SK-N-SH treated with all-trans-retinoic acid at 6 μM for 48 hours (cell line): ENCODE data around the gene HSD17B14.
"Not testable (repeated sequence)": the region's sequence is repeated elsewhere in the genome, so short reads cannot be mapped to it uniquely, and the experiment has no call there.

ENCODE experiments used
- ATAC-seq: fragments of 200-7000 bp; cut with Tn5 transposase; 3 replicates; pipeline ENCODE4 v1.9.1; 2020; ENCODE audit warnings: mild to moderate bottlenecking, moderate library complexity
- ARNTL ChIP-seq: fragments of 450-650 bp; formaldehyde crosslinking; IDR thresholded peaks from 2 replicates; pipeline ENCODE4 v1.5.0; 2020; ENCODE audit warnings: low read depth, mild to moderate bottlenecking, moderate library complexity, borderline replicate concordance
- BACH2 ChIP-seq: fragments of 250-450 bp; sonication (Bioruptor Pico); IDR thresholded peaks from 2 replicates; pipeline ENCODE4 v1.9.0; 2021; ENCODE audit warnings: mild to moderate bottlenecking, borderline replicate concordance
- CREB5 ChIP-seq: fragments of 250-450 bp; sonication (Bioruptor Pico); IDR thresholded peaks from 2 replicates; pipeline ENCODE4 v1.5.1; 2020; ENCODE audit warnings: low read depth, mild to moderate bottlenecking, moderate library complexity
- CSDC2 ChIP-seq: fragments of 250-450 bp; sonication (Bioruptor Pico); IDR thresholded peaks from 2 replicates; pipeline ENCODE4 v1.5.0; 2020; ENCODE audit warnings: mild to moderate bottlenecking, moderate library complexity
- ESRRG ChIP-seq: fragments of 250-450 bp; sonication (Bioruptor Pico); IDR thresholded peaks from 2 replicates; pipeline ENCODE4 v1.6.1; 2021; ENCODE audit warnings: mild to moderate bottlenecking
- GLIS3 ChIP-seq: fragments of 250-450 bp; sonication (Bioruptor Pico); IDR thresholded peaks from 2 replicates; pipeline ENCODE4 v1.5.0; 2020; ENCODE audit warnings: mild to moderate bottlenecking, moderate library complexity
- ISL1 ChIP-seq: fragments of 250-450 bp; sonication (Bioruptor Pico); IDR thresholded peaks from 2 replicates; pipeline ENCODE4 v2.1.2; 2022; ENCODE audit warnings: mild to moderate bottlenecking, moderate library complexity
- OSR1 ChIP-seq: fragments of 250-450 bp; sonication (Bioruptor Pico); IDR thresholded peaks from 2 replicates; pipeline ENCODE4 v1.8.0; 2022; ENCODE audit warnings: moderate library complexity, mild to moderate bottlenecking, inconsistent platforms
- POU6F1 ChIP-seq: fragments of 250-450 bp; sonication (Bioruptor Pico); IDR thresholded peaks from 2 replicates; pipeline ENCODE4 v1.8.0; 2021; ENCODE audit warnings: low read depth, mild to moderate bottlenecking, moderate library complexity, borderline replicate concordance
- PPARA ChIP-seq: fragments of 250-450 bp; sonication (Bioruptor Pico); IDR thresholded peaks from 2 replicates; pipeline ENCODE4 v1.5.0; 2020; ENCODE audit warnings: mild to moderate bottlenecking, borderline replicate concordance
- RARB ChIP-seq: fragments of 250-450 bp; sonication (Bioruptor Pico); IDR thresholded peaks from 2 replicates; pipeline ENCODE4 v1.8.0; 2021; ENCODE audit warnings: mild to moderate bottlenecking, moderate library complexity
- SNAI2 ChIP-seq: fragments of 250-450 bp; sonication (Bioruptor Pico); IDR thresholded peaks from 2 replicates; pipeline ENCODE4 v1.5.0; 2020; ENCODE audit warnings: mild to moderate bottlenecking, moderate library complexity
- TOX ChIP-seq: fragments of 250-450 bp; sonication (Bioruptor Pico); IDR thresholded peaks from 2 replicates; pipeline ENCODE4 v1.8.0; 2021; ENCODE audit warnings: mild to moderate bottlenecking, moderate library complexity, borderline replicate concordance
- ZC3H10 ChIP-seq: fragments of 250-450 bp; sonication (Bioruptor Pico); IDR thresholded peaks from 2 replicates; pipeline ENCODE4 v1.5.1; 2021; ENCODE audit warnings: mild to moderate bottlenecking, moderate library complexity
- ZFP3 ChIP-seq: fragments of 250-450 bp; sonication (Bioruptor Pico); IDR thresholded peaks from 2 replicates; pipeline ENCODE4 v1.5.0; 2020; ENCODE audit warnings: mild to moderate bottlenecking, moderate library complexity
- ZNF565 ChIP-seq: fragments of 450-650 bp; formaldehyde crosslinking; conservative IDR thresholded peaks from 2 replicates; pipeline ENCODE4 v1.5.0; 2020; ENCODE audit warnings: low read depth, mild to moderate bottlenecking, moderate library complexity
- ZNF70 ChIP-seq: fragments of 450-650 bp; formaldehyde crosslinking; IDR thresholded peaks from 2 replicates; pipeline ENCODE4 v1.5.0; 2020; ENCODE audit warnings: mild to moderate bottlenecking, moderate library complexity
- TF ChIP-seq, protein P1 (sequence below): fragments of 250-450 bp; sonication (Bioruptor Pico); IDR thresholded peaks from 2 replicates; pipeline ENCODE4 v1.8.0; 2020; ENCODE audit warnings: mild to moderate bottlenecking, moderate library complexity, borderline replicate concordance
- TF ChIP-seq, protein P2 (sequence below): fragments of 250-450 bp; sonication (Bioruptor Pico); IDR thresholded peaks from 2 replicates; pipeline ENCODE4 v1.5.0; 2020; ENCODE audit warnings: mild to moderate bottlenecking, moderate library complexity

The HSD17B14 gene

DNA sequence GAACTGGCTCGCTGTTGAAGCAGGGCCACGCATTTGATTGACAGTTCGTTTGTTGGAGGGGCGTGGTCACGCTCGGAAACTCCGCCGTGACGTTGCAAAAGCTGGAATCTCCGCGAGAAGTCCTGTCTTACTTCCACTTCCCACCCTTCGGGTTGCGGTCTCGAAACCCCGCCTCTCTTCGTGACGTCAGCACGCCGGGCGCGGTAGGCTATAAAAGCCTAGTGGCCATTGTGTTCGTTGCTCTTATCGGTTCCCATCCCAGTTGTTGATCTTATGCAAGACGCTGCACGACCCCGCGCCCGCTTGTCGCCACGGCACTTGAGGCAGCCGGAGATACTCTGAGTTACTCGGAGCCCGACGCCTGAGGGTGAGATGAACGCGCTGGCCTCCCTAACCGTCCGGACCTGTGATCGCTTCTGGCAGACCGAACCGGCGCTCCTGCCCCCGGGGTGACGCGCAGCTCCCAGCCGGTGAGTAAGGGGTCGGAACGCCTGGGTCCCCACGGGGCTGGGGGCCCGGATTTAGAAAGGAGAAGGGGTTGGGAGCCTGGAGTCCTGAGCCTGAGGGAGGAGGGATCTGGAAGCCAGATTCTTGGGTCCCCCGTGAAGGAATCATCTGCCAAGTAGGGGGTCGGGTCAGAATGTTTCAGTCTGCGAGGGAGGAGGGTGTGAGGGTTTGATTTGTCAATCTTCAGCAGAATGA, 36.0 kb upstream of the HSD17B14 start, which contains the start of gene PPP1R15A:
Gene PPP1R15A, plus strand, starts transcription at position 240 of the 702 bp plus-strand sequence. CDS start 813 bp downstream, outside the sequence.
- TF ChIP-seq ESRRG (CRISPR knock-in tag) (no peak), TOX (CRISPR knock-in tag) (peak; percentile 36), BACH2 (no peak), GLIS3 (CRISPR knock-in tag) (0 out of 2 replicates have a peak, but pooled peaks have one; percentile 12), ZFP3 (CRISPR knock-in tag) (no peak), ZC3H10 (CRISPR knock-in tag) (no peak)
- TF ChIP-seq, protein P1, sequence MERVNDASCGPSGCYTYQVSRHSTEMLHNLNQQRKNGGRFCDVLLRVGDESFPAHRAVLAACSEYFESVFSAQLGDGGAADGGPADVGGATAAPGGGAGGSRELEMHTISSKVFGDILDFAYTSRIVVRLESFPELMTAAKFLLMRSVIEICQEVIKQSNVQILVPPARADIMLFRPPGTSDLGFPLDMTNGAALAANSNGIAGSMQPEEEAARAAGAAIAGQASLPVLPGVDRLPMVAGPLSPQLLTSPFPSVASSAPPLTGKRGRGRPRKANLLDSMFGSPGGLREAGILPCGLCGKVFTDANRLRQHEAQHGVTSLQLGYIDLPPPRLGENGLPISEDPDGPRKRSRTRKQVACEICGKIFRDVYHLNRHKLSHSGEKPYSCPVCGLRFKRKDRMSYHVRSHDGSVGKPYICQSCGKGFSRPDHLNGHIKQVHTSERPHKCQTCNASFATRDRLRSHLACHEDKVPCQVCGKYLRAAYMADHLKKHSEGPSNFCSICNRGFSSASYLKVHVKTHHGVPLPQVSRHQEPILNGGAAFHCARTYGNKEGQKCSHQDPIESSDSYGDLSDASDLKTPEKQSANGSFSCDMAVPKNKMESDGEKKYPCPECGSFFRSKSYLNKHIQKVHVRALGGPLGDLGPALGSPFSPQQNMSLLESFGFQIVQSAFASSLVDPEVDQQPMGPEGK, result no peak; the same call in 1 of the 2 replicates
- TF ChIP-seq, protein P2, sequence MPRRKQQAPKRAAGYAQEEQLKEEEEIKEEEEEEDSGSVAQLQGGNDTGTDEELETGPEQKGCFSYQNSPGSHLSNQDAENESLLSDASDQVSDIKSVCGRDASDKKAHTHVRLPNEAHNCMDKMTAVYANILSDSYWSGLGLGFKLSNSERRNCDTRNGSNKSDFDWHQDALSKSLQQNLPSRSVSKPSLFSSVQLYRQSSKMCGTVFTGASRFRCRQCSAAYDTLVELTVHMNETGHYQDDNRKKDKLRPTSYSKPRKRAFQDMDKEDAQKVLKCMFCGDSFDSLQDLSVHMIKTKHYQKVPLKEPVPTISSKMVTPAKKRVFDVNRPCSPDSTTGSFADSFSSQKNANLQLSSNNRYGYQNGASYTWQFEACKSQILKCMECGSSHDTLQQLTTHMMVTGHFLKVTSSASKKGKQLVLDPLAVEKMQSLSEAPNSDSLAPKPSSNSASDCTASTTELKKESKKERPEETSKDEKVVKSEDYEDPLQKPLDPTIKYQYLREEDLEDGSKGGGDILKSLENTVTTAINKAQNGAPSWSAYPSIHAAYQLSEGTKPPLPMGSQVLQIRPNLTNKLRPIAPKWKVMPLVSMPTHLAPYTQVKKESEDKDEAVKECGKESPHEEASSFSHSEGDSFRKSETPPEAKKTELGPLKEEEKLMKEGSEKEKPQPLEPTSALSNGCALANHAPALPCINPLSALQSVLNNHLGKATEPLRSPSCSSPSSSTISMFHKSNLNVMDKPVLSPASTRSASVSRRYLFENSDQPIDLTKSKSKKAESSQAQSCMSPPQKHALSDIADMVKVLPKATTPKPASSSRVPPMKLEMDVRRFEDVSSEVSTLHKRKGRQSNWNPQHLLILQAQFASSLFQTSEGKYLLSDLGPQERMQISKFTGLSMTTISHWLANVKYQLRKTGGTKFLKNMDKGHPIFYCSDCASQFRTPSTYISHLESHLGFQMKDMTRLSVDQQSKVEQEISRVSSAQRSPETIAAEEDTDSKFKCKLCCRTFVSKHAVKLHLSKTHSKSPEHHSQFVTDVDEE, result peak; percentile 39; the same call in 1 of the 2 replicates
- TF ChIP-seq, all 23 proteins: peak for 3
- peak; percentile 53 for ATAC-seq

- not testable (repeated sequence) for ATAC-seq
Measured at GRCh38 chr19:48871471-48872181, 35.3 kb upstream of the HSD17B14 start.

DNA sequence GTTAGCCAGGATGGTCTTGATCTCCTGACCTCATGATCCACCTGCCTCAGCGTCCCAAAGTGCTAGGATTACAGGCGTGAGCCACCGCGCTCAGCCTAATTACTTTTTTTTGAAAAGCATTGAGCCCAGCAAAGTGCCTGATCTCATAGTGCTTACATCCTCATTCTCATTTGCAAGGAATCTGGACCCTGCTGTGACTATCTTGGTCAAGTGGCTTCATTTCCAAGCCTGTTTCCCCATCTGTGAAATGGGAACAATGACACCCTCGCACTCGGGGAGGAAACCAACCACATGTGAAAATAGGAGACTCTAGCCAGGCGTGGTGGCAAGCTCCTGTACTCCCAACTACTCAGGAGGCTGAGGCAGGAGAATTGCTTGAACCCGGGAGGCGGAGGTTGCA, 33.8 kb upstream of the HSD17B14 start:
- no peak for ATAC-seq
- TF ChIP-seq CREB5 (no peak), SNAI2 (CRISPR knock-in tag) (no peak), ZNF70 (CRISPR knock-in tag) (no peak), ZFP3 (CRISPR knock-in tag) (no peak)
- TF ChIP-seq, protein P2, result no peak
- TF ChIP-seq, all 23 proteins: peak for 0

DNA sequence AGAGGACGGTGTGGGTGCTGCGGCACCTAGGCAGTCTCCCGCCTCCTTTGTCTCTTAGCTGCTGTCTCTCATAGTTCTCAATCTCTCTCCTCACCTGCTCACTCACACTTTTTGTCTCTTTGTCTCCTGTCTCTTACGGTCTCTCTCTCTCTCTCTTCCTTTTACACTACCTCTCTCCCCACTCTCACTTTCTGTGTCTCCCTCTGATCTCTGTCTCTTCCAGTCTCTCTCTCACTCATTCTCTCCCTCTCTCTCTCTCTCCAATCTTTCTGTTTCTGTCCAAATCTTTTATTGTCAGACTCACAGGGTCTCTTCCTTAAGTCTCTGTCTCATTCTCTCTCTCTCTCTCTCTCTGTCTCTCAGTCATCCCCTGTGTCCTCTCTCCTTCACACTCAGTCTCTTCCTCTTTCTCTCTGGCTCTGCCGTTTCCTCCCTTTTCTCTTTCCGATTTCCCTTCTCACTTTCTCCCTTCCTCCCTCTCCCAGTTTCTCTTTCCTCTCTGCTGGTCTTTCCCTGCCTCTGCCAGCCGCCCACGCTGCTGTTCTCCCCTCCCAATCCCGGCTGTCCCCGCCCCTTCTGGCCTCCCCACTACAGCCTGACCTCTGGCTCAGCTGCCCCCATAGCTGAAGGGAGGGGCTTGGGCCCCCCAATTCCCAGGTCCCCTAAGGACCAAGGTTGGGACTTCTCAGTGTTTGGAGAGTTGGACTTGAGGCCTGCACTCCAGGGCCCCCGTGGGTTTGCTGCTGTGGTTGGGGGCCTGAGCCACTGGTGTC, 32.0 kb upstream of the HSD17B14 start, which contains the start of gene PLEKHA4:
Gene PLEKHA4, minus strand, starts transcription at position 504 of the 773 bp plus-strand sequence. CDS start 997 bp downstream, outside the sequence.
- TF ChIP-seq RARB (CRISPR knock-in tag), result no peak
- no peak for TF ChIP-seq POU6F1 (CRISPR knock-in tag)
- TF ChIP-seq PPARA (CRISPR knock-in tag), result no peak
- TF ChIP-seq ISL1 (CRISPR knock-in tag), result no peak
- no peak for TF ChIP-seq OSR1 (CRISPR knock-in tag)
- TF ChIP-seq ZFP3 (CRISPR knock-in tag), result no peak
- TF ChIP-seq ZNF565 (CRISPR knock-in tag), result no peak
- no peak for TF ChIP-seq ESRRG (CRISPR knock-in tag)
- TF ChIP-seq ZNF70 (CRISPR knock-in tag), result no peak
- TF ChIP-seq GLIS3 (CRISPR knock-in tag), result no peak
- TF ChIP-seq ARNTL (CRISPR knock-in tag), result no peak
- TF ChIP-seq CSDC2, result no peak
- ATAC-seq, result peak; percentile 33
